Coronary artery (tissue), 2 donors: ENCODE results near the gene AUP1.
A peak's percentile ranks its signal among the peaks of the same experiment; 100 is the strongest.

ENCODE experiments used
- DNase-seq: peaks from one replicate; pipeline ENCODE4 v3.0.0-alpha.2; 2017; ENCODE audit warnings: low spot score
- H3K27ac ChIP-seq, 2 donors: fragments of 200-600 bp; sonication (generic); one replicate each; pipeline ENCODE4 v1.5.1; 2016 to 2019
- H3K4me3 ChIP-seq: fragments of 200-600 bp; sonication (generic); 2 replicates; pipeline ENCODE4 v1.5.1; 2016; ENCODE audit warnings: mild to moderate bottlenecking, moderate library complexity
- CTCF ChIP-seq: fragments of 200-600 bp; sonication (generic); IDR thresholded peaks from one replicate; pipeline ENCODE4 v1.5.1; 2019; ENCODE audit warnings: antibody characterized with exemption

Gene AUP1

GRCh38 chr2:74556831-74557370, 27.4 kb upstream of the AUP1 start:
- no peak for TF ChIP-seq CTCF
- Histone ChIP-seq H3K27ac (no peak overlapping the region), H3K4me3 (no peak overlapping the region)
- DNase-seq, result peak; percentile 72

GRCh38 chr2:74556159-74556558, 26.7 kb upstream of the AUP1 start:
- TF ChIP-seq CTCF, result no peak
- Histone ChIP-seq H3K4me3 (peak overlapping the region; percentile 98), H3K27ac (peak overlapping the region in 1 of 2 donors; percentile 99)
- peak; percentile 71 for DNase-seq

DNA sequence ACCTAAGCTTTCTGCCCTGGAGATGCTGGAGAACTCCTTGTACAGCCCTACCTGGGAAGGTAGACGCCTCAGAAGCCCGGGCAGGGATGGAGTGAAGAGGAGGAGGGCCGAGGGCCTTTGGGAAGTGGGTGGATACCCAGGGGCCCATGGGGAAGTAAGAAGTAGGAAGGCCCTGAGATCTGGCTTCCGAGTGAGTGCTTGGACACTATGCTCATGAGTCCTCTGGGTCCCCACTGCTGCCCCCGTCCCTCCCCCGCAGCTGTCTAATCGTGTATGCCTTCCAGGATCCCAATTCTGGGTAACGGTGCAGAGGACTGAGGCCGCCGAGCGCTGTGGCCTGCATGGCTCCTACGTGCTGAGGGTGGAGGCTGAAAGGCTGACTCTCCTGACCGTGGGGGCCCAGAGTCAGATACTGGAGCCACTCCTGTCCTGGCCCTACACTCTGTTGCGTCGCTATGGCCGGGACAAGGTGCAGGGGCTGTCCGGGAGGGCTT, 26.2 kb upstream of the AUP1 start:
- Histone ChIP-seq H3K4me3 (peak overlapping the region; percentile 98), H3K27ac (peak overlapping the region in 1 of 2 donors; percentile 99)
- TF ChIP-seq CTCF, result no peak
- DNase-seq, result peak; percentile 76

GRCh38 chr2:74554820-74555531, 25.5 kb upstream of the AUP1 start:
- peak overlapping the region; percentile 82 to 99 for H3K27ac ChIP-seq
- no peak for TF ChIP-seq CTCF
- DNase-seq, result peak; percentile 79
- peak overlapping the region; percentile 98 for H3K4me3 ChIP-seq

DNA sequence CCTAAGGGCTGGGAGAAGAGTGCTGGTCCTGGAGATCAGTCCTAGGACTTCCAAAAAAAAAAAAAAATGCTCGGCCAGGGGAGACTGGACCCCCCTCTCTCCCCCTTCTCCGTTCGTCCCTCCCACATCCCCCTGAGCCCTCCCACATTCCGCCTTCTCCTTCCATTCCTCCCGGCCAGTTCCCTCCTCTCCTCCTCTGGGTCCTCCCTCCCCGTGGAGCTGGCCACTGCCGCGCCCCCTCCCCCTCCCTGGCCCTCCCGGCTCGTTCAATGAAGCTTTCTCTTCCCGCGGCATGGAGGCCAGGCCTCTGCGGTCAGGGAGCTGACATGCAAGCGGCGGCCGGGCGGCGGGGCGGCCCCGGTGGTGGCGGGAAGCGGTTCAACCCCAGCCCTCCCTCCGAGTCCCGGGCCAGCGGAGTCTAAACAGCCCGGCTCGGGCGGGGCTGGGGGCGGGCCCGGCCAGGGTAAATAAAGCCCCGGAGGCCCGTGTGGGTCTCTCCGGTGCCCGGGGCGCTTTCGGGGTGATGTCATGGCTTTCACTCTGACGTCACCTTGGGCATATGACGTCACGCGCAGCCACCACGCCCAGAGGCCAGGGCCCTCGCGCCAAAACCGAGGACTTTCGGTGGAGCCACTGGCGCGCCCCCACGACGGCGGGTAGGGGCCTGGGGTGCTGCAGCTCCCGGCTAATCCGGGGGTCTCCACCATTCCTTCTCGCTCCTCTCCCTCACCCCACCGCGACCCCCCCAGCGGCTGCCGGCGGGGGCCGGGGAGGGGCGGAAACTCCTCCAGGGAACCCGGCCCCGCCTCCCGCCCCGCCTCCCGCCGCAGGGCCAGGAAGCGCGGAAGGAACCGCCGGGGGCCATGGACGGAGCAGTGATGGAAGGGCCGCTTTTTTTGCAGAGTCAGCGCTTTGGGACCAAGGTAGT, 24.6 kb upstream of the AUP1 start, which contains the start of the genes DOK1 and LOXL3:
TSS of gene DOK1 (plus strand) at position 829 of the 928 bp plus-strand sequence. CDS start at position 864, 35 bp downstream.
TSS of gene LOXL3 (minus strand) at position 51 of the 928 bp plus-strand sequence. CDS start 1,308 bp downstream, outside the sequence.
- peak within 1 kb of the TSS; percentile 82 to 99 for H3K27ac ChIP-seq
- H3K4me3 ChIP-seq, result peak within 1 kb of the TSS; percentile 98
- peak; percentile 91 for DNase-seq
- no peak for TF ChIP-seq CTCF

DNA sequence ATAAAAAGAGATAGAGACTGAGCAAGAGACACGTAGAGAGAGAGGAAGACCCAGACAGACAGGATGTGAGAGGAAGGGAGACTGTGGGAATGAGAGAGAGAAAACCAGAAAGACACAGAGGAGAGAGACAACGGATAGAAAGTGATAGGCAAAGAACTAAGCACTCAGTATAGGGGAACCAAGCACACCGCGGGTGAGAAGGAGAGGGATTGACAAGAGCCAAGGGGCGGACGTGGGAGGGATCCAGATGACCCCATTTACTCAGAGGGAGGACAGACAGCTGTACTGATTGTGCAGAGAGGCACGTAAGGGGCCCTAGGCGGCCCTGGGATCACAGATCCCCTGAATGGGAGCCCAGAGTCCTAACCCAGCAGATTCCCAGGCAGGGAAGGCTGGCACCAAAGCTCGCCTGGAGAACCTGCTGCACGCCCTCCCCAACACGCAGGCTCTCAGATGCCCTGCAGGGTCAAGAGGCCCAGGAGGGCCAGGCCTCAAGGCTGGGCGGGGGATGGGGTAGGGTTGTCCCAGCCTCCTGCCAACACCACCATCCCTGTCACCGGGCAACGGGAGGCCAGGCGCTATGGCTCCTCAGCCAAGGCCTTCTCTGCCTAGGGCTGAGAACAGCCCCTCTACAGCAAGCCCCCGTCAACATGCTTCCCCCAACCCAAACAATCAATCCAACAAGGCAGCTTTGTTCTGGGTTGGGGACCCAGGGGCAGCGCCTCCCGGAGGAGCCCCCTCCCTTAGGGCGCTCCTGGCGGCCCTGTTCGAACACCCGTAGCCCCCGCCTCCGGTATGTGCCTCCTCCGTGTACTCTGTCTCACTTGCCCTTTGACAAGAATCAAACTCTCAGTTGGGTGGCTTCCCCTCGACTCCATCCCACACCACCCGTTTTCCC, 23.7 kb upstream of the AUP1 start:
- TF ChIP-seq CTCF, result no peak
- H3K27ac ChIP-seq, result peak overlapping the region; percentile 82 to 99
- DNase-seq, result peak; percentile 79
- peak overlapping the region; percentile 98 for H3K4me3 ChIP-seq
